ENCODE results near the gene SLC6A3.
"Not testable (repeated sequence)": the region's sequence is repeated elsewhere in the genome, so short reads cannot be mapped to it uniquely, and the experiment has no call there.

The SLC6A3 gene

DNA sequence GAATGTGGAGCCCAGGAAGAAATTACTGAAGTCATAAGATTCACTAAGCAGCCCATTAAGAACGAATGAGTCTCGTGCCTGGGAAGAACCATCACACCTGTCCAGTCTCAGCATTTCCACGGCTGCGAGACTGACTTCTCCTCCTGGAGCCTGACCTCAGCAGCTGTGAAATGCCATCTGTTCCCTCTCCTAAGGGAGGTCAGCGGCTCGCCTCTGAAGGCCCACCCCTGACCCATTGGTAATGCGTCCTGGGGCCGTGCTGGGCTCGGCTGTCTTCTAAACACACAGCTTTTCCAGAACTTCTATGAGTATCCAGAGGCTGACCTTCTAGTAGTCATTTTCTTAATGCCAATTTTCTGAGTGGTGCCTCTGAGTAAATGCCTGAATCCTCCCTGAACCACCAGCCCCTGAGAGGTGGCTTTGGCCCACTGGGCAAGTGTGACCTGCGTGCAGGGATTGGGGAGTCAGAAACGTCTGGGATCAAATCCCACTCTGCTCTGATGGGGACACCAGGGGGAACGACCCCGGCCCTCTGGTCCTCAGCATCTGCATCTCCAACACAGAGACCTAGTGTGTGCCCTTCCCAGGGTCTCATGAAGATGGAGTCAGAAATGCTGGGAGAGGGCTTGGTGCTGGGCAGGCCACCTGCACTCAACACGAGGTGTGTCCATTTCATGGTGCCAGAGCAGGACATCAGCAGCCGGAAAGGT is 5.7 kb downstream of the SLC6A3 start:
- no peak for DNase-seq

DNA sequence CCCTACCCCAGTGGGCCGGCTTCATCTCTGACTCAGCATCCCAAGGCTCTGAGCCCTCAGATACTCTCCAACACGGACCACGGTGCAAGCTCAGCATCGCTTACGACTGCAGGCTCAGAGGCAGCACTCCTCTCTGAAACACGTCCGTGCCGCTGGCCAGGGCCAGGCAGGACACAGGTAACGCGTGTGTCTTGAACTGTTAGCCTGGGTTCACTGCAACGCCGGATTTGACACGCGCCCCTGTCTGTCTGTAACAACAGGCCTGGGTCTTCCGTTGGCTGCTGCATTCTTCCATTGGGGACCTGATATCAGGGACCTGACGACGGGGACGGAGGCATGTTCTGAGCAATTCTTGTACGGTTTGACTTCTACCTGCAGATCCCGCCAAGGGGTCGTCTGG is 6.4 kb downstream of the SLC6A3 start:
- DNase-seq, result no peak

DNA sequence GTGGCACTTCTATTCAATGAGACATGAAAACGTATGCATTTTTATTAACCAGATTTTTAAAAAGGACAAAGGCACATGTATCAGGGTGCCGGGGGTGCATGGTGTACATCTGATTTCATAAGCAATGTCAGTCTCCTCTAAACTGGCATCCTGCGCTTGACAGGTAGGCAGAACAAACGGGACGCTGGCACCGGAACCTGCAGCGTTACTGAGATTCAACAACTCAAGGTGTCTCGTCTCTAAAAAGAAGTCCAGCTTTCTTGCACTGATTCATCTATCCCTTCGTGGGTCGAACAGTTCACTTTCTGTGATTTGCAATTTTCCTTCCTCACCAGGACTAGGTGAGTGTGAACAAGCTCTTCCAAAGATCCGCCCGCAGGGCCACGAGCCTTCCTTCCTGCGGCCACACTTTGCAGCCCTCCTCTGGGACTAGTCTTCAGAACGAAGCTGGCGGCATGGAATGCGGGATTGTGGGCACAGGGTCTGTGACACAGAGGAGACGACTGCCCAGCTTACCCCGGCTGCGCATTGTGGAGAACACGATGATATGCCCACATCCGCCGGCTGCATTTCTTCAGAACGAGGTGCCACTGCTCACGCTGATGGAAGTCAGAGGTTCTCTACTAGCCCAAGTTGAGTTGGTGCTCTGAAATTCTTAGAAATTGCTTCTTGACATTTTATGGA is 7.2 kb downstream of the SLC6A3 start:
- DNase-seq, result no peak

DNA sequence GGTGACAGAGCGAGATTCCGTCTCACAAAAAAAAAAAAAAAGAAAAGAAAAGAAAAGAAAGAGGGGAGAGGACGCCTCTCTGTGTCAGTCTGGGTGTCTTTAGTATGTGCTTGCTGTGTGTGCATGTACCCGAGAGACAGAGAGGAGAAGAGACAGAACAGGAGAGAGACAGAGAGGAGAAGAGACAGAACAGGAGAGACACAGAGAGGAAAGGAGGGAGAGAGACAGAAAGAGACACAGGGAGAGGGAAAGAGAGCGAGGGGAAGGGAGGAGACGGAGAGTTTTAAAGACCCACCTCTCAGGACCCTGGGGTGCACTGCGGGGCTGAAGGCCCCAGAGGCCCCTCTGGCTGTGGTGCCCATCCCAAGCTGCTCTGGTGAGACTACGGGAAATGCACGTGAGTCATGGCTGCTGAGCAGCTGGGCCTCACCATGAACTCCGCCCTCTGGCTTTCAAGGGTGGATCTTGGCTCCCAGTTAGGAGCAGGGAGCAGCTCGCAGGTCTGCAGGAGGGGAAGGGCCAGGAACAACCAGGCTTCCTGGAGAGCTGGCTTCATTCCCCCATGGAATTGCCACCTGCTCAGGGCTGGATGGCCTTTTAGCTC is 7.9 kb downstream of the SLC6A3 start:
- peak in 1 of 2 experiments; percentile 12 for DNase-seq

DNA sequence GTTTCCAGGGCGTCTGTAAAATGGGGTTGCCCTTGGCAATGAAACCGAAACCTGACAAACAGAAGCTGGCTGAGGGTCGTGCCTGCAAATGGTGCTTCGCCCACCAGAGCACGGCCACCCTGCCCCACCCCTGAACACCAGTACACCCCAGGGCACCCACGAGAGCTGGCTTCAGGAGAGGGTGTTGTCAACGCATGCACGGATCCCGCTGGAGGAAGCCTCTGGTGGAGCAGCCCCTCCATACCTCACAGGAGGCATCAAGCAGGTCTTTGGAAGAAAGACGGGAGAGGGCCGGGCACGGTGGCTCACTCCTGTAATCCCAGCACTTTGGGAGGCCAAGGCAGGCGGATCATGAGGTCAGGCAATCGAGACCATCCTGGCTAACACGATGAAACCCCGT is 8.6 kb downstream of the SLC6A3 start:
- no peak for DNase-seq

DNA sequence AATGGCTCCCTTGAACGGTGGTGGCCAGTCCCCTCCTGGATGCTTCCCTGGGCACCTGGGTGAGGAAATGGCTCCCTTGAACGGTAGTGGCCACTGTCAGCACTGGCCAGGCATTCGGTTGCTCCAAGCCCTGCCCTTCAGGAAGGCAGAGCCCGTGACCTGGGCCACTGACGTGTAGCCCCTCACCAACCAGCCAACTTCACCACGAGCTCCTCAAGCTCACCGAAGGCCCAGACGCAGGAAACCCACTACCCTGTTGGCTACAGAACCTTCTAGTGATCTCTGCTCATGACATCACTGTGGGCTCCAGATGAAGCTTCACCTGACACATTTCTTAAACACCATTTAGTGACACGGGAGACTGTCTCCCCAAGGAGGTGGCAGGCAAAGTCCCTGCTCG is 9.2 kb downstream of the SLC6A3 start:
- no peak for DNase-seq

DNA sequence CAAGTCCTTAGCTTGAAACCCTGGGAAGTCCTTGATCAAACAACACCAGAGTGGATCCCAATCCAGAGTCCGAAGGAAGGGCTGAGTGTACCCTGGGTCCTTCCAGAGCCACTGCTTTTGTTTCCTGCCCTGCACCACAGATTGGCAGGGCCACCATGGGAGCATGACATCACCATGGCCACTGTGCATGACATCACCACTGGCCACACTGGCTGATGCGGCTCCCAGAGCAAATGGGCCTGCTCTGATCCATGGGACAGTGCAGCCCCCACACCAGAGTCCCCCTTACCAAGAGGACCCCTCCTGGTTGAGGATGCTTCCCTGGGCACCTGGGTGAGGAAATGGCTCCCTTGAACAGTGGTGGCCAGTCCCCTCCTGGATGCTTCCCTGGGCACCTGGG is 9.9 kb downstream of the SLC6A3 start:
- DNase-seq, result no peak

DNA sequence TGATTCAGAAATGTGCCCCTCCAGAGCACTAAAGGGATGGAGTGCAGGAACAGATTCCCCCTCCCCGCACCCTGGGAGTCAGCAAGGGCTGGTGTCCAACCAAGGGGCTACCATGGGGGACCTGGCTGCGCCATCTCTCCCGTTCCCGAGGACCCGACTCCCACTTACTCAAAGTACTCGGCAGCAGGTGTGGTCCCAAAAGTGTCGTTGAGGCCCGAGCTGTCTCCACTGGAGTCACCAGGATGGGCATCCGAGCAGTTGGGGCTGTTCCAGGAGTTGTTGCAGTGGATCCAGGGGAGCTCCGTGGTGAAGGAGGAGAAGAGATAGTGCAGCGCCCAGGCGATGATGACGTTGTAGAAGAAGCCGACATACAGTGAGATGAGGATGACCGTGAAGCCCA is 12.9 kb downstream of the SLC6A3 start:
- no peak for DNase-seq

DNA sequence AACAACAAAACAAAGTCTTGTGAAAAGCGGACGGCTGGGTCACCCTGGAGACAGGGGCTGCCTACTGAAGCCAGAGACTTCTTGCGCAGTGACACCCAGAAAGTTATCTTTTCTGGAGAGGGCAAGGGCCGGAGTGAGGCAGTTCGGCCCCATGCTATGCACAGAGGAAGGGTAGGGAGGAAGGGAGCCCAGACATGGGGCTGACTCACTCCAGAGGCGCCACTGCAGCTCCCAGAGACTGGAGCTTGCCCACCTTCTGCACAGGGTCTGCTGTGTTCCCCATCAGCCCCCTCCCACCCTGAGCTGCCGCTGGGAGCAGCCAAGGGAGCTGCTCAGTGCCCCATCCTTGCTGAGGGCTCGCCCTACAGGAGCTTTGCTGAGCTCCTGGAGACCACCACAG is 13.3 kb downstream of the SLC6A3 start:
- DNase-seq, result no peak

DNA sequence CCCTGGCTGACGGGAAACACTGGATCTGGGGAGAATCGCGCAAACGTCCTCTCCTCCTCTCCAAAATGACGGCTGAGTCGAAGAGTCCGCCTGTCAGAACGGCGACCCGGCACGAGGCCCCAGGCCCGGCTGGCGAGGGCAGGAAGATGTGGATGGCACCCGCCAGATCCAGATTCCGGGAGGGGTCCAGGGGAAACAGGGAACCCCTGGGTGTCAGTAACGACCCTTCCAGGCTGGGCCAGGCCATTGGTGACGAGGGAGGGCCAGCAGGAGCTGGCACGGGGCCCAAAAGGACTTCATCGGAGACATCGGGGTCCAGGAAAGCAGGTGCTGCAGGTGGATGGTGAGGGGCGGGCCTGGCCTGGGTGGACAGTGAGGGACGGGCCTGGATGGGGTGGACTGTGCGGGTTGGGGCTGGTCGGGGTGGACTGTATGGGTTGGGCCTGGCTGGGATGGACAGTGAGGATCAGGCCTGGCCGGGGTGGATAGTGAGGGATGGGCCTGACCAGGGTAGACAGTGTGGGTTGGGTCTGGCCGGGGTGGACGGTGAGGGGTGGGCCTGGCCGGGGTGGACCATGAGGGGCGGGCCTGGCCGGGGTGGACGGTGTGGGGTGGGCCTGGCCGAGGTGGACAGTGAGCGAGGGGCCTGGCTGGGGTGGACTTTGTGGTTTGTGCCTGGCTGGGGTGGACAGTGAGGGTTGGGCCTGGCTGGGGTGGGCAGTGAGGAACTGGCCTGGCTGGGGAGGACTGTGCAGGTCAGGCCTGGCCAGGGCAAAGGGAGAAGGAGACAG is 14.0 kb downstream of the SLC6A3 start:
- DNase-seq, result no peak

DNA sequence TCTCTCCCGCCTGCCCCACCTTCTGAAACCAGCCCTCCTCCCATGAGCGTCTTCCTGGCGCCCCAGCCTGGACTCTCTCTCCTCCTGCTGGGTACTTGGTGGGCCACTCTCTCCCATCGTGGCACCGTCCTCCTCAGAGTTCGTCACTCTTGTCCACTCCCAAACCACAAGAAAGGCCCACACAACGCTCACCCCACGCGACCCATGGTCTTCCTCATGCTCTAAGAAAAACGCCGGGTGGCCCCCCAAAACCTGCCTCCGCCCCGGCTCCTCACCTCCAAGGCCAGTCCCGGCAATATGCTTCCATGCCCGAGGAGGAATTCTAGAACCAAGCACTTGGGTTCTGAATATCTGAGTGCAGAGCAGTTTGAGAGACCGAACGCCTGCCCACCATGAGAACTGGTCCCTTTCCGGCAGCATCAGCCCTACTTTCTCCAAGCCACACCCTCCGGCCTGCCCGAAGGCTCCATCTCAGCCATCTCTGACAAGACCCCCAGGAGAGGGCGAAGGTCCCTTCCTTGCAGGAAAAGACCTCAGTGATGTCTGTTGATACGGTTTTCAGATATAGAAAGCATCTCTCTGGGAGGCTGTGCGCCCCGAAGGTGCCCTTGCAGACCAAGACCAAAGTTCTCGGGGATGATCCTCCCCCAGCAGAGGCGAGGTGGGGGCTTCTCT is 15.0 kb downstream of the SLC6A3 start:
- DNase-seq, result no peak

DNA sequence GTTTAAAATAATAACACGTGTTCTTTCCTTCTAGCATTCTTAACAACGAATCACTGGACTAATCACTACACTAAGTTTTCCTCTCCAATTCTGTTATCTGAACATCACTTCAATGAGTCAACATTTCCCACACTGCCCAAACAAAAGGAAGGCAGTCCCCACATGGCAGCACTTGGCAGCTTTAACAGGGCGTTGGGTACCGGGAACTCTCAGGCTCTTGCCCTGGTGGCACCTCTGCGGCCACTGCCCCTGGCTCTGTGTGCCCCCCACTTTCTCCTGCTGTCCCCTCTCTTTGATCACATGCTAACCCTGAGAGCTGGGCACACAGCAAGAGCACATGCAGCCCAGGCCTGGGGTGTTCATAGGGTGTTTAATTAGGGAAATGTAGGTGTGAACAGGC is 15.7 kb downstream of the SLC6A3 start:
- DNase-seq, result no peak

DNA sequence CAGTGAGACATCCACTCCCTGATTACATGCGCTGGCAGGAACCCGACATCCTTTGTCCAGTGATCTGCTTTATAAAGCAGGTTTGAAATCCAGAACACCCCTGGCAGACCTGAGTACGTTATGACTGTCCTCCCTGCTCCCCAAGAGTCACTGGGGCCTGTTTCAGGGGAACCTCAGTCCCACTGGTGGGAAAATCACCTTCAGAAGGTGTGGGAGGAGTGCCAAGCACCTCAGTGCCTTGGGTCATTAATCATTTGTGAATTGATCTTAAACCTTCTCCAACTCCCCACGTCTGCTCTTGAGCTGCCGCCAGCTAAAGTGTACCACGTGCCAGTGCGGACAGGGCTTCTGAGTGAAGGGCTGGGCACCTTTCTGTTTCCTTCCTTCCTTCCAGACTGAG is 16.2 kb downstream of the SLC6A3 start:
- DNase-seq, result peak in 1 of 2 experiments; percentile 50

DNA sequence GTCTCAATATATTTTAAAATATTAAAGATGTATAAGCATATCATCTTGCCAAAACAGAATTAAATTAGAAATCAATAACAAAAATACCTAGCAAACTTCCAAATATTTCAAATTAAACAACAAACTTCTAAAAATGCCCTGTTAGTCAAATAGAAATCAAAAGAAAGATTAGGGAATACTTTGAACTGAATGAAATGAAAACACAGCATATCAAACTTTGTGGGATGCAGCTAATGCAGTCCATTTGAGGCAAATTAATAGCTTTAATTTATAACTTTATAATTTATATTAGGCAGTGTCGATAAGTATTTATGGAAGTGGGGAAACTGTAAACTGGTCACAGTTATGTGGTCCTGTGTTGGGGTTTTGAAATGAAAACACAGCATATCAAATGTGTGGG is 17.1 kb downstream of the SLC6A3 start:
- DNase-seq, result no peak

DNA sequence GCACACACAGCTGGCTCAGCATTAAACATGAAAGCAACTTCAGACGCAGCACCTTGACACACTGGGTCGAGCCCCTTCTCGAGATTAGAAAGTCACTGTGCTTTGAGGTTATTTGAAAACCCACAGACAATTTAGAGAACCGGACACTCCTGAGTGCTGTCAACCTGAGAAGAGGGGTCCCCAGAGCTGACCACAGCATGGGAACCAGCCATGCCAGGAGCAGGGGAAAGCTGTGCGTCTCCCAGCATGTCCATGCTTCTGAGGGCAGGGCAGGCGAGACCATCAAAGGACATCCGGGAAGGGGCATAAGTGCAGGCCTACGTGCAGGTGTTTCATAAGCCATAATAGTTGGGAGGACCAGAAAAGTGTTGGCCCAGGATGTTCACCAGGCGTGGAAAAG is 20.5 kb downstream of the SLC6A3 start:
- DNase-seq, result no peak

DNA sequence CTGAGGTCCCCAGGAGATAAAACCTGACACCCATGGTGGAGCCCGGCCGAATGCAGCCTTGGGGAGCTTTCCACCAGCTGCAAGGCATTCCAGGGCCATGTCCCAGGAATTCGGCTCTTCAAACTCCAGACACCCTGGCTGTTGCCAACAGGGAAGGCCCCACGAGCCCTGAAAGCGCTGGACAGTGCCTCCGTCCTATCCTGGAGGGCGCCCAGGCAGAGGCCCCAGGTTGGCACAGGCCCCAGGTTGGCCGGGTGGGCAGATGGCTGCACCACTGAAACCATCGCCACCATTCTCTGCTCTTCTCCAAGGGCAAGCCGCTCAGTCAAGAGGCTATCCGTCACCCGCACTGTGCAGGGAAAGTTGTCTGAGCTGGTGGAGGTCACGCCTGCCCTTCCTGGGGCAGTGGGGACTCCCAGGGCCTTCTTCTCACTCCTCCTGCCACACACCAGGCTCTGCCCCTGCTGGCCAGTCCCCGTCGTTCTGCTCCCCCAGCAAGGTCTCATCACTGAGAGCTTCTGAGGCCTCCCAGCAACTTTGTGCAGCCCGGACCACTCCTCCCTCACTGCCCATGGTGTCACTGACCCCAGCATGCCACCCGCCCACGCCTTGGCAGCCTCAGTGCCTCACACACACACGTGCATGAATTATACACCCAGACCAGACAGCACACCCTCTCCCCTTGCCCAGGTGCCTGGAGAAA is 21.2 kb downstream of the SLC6A3 start:
- no peak for DNase-seq

DNA sequence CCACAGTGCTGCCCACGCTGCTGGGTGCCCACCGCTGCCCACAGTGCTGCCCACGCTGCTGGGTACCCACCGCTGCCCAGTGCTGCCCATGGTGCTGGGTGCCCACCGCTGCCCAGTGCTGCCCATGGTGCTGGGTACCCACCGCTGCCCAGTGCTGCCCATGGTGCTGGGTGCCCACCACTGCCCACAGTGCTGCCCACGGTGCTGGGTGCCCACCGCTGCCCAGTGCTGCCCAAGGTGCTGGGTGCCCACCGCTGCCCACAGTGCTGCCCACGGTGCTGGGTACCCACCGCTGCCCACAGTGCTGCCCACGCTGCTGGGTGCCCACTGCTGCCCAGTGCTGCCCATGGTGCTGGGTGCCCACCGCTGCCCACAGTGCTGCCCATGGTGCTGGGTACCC is 22.7 kb downstream of the SLC6A3 start:
- not testable (repeated sequence) for DNase-seq

DNA sequence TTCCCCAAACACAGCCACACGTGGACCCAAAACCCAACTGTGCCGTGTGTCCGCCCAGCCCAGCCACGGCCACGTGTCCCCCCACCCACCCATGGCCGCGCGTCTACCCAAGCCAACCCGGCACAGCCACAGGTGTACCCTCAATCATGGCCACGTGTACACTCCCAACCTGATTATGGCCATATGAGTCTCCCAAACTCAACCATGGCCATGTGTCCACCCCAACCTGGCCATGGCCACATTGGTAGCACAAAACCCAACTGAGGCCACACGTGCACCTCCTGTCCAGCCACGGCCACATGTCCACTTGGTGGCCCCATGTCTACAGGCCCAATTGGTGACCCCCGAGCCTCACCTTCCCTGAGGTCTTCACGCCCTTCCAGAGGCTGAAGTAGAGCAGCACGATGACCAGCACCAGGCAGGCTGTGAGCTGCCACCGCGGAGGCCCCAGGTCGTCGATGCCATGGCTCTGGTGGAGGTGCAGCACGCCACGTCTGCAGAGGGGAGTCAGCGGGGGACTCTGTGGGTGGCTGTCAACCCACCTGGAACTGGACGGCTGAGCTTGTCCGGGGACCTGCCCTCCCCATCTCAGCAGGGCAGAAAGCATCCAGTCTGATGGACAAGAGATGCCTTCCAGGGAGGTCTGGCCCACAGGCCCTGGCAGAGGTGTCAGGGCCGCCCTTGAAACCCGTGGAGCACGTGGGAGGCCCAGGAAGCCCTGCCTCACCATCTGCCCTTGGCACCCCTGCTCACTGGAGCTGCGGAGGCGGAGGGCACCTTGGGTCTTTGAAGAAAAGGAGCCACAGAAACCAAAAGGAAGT is 23.5 kb downstream of the SLC6A3 start:
- no peak for DNase-seq

DNA sequence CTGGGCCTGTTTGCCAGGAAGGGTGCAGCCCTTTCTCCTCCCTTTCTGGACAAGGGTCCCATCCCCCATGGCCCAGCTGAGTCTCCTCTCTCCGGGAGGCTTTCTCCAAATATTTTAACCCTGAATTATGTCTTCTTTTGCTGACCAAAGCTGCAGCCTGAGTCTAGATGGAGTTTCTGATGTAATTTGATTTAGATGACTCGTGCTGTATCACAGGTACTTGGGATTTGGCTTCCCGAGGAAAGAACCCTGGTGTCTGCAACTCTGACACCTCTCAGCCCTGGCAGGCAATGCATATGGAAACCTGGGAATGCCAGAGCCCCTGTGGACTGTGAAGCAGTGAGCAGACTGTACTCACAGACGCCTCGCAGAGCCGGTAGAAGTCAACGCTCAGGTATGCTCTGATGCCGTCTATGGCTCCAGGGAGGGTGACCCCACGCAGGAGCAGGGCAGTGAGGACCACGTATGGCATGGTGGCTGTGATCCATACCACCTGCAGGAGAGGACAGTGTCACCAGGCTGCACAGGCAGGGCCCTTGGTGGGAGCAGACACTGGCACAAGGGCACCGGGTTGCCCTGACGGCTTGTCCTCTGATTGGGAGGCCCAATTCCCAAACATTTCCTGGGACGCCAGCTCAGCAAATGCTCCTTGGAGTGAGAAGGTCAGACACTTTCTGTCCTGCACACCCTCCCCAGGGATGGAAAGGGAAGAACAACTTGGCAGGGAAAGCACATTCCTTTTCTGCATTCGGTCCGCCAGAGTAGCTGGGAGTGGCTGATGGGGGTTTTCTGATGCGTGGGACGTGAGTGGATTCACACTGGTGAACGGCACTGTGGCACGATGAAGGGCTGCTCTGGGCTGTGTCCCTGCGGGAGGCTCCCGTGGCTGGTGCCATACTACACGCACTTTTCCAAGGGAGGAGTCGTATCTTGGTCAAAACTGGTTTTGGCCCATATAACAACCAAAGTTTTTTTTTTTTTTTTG is 24.7 kb downstream of the SLC6A3 start:
- DNase-seq, result no peak

Data from NCI-H187 (cell line).